H9 (cell line): ENCODE data around the gene VSTM4. TPM values are rescaled to one million over a fixed set of nuclear protein-coding genes. Genes with fewer than 3 reads are reported as not detected.

Experiments
- DNase-seq: peaks from one replicate; pipeline ENCODE4 v3.0.0-alpha.2; 2017
- H2AFZ ChIP-seq: one replicate; pipeline ENCODE4 v1.6.1; 2013; ENCODE audit warnings: mild to moderate bottlenecking, low read length, control low read depth, moderate library complexity
- H2AK5ac ChIP-seq: 2 replicates; pipeline ENCODE4 v1.6.1; 2013; ENCODE audit warnings: low read length, control low read depth, mixed read lengths; ENCODE audit not compliant: insufficient read length
- H2BK120ac ChIP-seq: one replicate; pipeline ENCODE4 v1.6.1; 2013; ENCODE audit warnings: low read depth, mild to moderate bottlenecking, low read length, control low read depth, inconsistent platforms; ENCODE audit not compliant: poor library complexity, severe bottlenecking
- H2BK12ac ChIP-seq: 2 replicates; pipeline ENCODE4 v1.6.1; 2013; ENCODE audit warnings: low read length, control low read depth, mixed read lengths, low read depth; ENCODE audit not compliant: insufficient read length
- H2BK15ac ChIP-seq: 2 replicates; pipeline ENCODE4 v1.6.1; 2013; ENCODE audit warnings: low read depth, low read length, control low read depth
- H2BK20ac ChIP-seq: one replicate; pipeline ENCODE4 v1.6.1; 2013; ENCODE audit warnings: low read depth, mild to moderate bottlenecking, low read length, control low read depth, inconsistent platforms; ENCODE audit not compliant: poor library complexity, severe bottlenecking
- H2BK5ac ChIP-seq: 2 replicates; pipeline ENCODE4 v1.6.1; 2013; ENCODE audit warnings: low read length, control low read depth, mixed read lengths; ENCODE audit not compliant: insufficient read length
- H3K14ac ChIP-seq: 2 replicates; pipeline ENCODE4 v1.6.1; 2013; ENCODE audit warnings: low read length, control low read depth; ENCODE audit not compliant: insufficient read depth
- H3K18ac ChIP-seq: 2 replicates; pipeline ENCODE4 v1.6.1; 2013; ENCODE audit warnings: low read depth, mild to moderate bottlenecking, mixed read lengths, low read length, control low read depth; ENCODE audit not compliant: insufficient read length
- H3K23ac ChIP-seq: 2 replicates; pipeline ENCODE4 v1.6.1; 2013; ENCODE audit warnings: low read length, control low read depth, mixed read lengths, low read depth; ENCODE audit not compliant: insufficient read length
- H3K23me2 ChIP-seq: 2 replicates; pipeline ENCODE4 v1.6.1; 2013; ENCODE audit warnings: low read depth, mild to moderate bottlenecking, mixed read lengths, low read length, control low read depth; ENCODE audit not compliant: insufficient read length, poor library complexity, severe bottlenecking
- H3K27ac ChIP-seq: 2 replicates; pipeline ENCODE4 v1.5.1; 2013; ENCODE audit warnings: low read length, control low read depth, mixed read lengths, low read depth; ENCODE audit not compliant: insufficient read length
- H3K27me3 ChIP-seq: 2 replicates; pipeline ENCODE4 v1.6.1; 2013; ENCODE audit warnings: low read length, control low read depth, inconsistent platforms; ENCODE audit not compliant: insufficient read depth
- H3K4ac ChIP-seq: 2 replicates; pipeline ENCODE4 v1.6.1; 2013; ENCODE audit warnings: low read depth, mild to moderate bottlenecking, control low read depth, inconsistent platforms, low read length, moderate library complexity
- H3K4me1 ChIP-seq: 2 replicates; pipeline ENCODE4 v1.6.1; 2013; ENCODE audit warnings: low read length, control low read depth, inconsistent platforms; ENCODE audit not compliant: insufficient read depth
- H3K4me2 ChIP-seq: 2 replicates; pipeline ENCODE4 v1.6.1; 2013; ENCODE audit warnings: low read length, control low read depth, mixed read lengths; ENCODE audit not compliant: insufficient read length, insufficient read depth
- H3K56ac ChIP-seq: 2 replicates; pipeline ENCODE4 v1.6.1; 2013; ENCODE audit warnings: low read depth, mild to moderate bottlenecking, mixed read lengths, low read length, control low read depth; ENCODE audit not compliant: insufficient read length
- H3K79me1 ChIP-seq: 2 replicates; pipeline ENCODE4 v1.6.1; 2013; ENCODE audit warnings: low read depth, mild to moderate bottlenecking, moderate library complexity, low read length, control low read depth, inconsistent platforms; ENCODE audit not compliant: insufficient read depth, poor library complexity, severe bottlenecking
- H3K79me2 ChIP-seq: 2 replicates; pipeline ENCODE4 v1.6.1; 2013; ENCODE audit warnings: low read length, control low read depth, inconsistent platforms; ENCODE audit not compliant: insufficient read depth
- H3K9ac ChIP-seq: 2 replicates; pipeline ENCODE4 v1.6.1; 2013; ENCODE audit warnings: low read length, control low read depth, mixed read lengths; ENCODE audit not compliant: insufficient read length; ENCODE audit errors: extremely low read depth
- H3K9me3 ChIP-seq: one replicate; pipeline ENCODE4 v1.6.1; 2013; ENCODE audit warnings: low read depth, low read length, inconsistent platforms; ENCODE audit not compliant: control insufficient read depth
- H3T11ph ChIP-seq: one replicate; pipeline ENCODE4 v1.6.1; 2013; ENCODE audit warnings: mild to moderate bottlenecking, low read length, control low read depth, inconsistent platforms
- H4K20me1 ChIP-seq: one replicate; pipeline ENCODE4 v1.6.1; 2013; ENCODE audit not compliant: control insufficient read depth, insufficient read length, insufficient read depth
- H4K5ac ChIP-seq: 2 replicates; pipeline ENCODE4 v1.6.1; 2013; ENCODE audit warnings: low read depth, mild to moderate bottlenecking, mixed read lengths, low read length, control low read depth; ENCODE audit not compliant: insufficient read length
- H4K8ac ChIP-seq: replicated peaks from 2 replicates; pipeline ENCODE4 v1.6.1; 2013; ENCODE audit warnings: low read length, control low read depth, mixed read lengths, low read depth; ENCODE audit not compliant: insufficient read length
- H4K91ac ChIP-seq: 2 replicates; pipeline ENCODE4 v1.6.1; 2013; ENCODE audit warnings: low read depth, mild to moderate bottlenecking, moderate library complexity, mixed read lengths, low read length, control low read depth; ENCODE audit not compliant: insufficient read length
- H3K27ac Mint-ChIP-seq, 3 experiments: 2 replicates in 2 of 3; 3 replicates in 1 of 3; pipeline ENCODE4 v1.8.0; 2020 to 2021; ENCODE audit warnings: mixed read lengths in 3 of 3, mild to moderate bottlenecking in 1 of 3, moderate library complexity in 1 of 3
- H3K27me3 Mint-ChIP-seq: 2 replicates; pipeline ENCODE4 v1.8.0; 2021; ENCODE audit warnings: low read depth, mild to moderate bottlenecking, moderate library complexity, mixed read lengths
- H3K36me3 Mint-ChIP-seq, 3 experiments: 2 replicates in 2 of 3; 3 replicates in 1 of 3; pipeline ENCODE4 v1.8.0; 2020 to 2021; ENCODE audit warnings: low read depth in 3 of 3, mixed read lengths in 3 of 3; ENCODE audit not compliant: insufficient read depth in 1 of 3
- H3K4me1 Mint-ChIP-seq, 2 experiments: 2 replicates each; pipeline ENCODE4 v1.8.0; 2020; ENCODE audit warnings: mixed read lengths in 2 of 2
- H3K4me3 Mint-ChIP-seq, 2 experiments: 2 replicates in 1 of 2; 3 replicates in 1 of 2; pipeline ENCODE4 v1.8.0; 2020 to 2021; ENCODE audit warnings: mild to moderate bottlenecking in 2 of 2, mixed read lengths in 2 of 2, moderate library complexity in 1 of 2
- H3K9me3 Mint-ChIP-seq, 2 experiments: 2 replicates in 1 of 2; 3 replicates in 1 of 2; pipeline ENCODE4 v1.8.0; 2020; ENCODE audit warnings: mild to moderate bottlenecking in 2 of 2, mixed read lengths in 2 of 2, moderate library complexity in 1 of 2
- WGBS: extraction: QIAGEN DNeasy Blood & Tissue Kit; methylation state at CpG from one replicate; pipeline ENCODE4 v1.1.7; 2013; ENCODE audit warnings: missing lambda C conversion rate, low lambda C conversion rate, mixed read lengths; ENCODE audit not compliant: insufficient read length; ENCODE audit errors: extremely low coverage; 5-methylcytosine and 5-hydroxymethylcytosine counted together
- total RNA-seq: library from RNA; stranded (reverse); gene quantifications from 2 replicates; pipeline ENCODE4 v1.2.1, GENCODE V29; 2021
- TF ChIP-seq, protein P1 (sequence below): fragments of 200-600 bp; sonication (generic); conservative IDR thresholded peaks from 3 replicates; pipeline ENCODE4 v1.8.0; 2021; ENCODE audit warnings: antibody characterized with exemption, mild to moderate bottlenecking

Gene VSTM4
- total RNA-seq, 1 experiment from 2014 or later: 0.44 TPM

DNA sequence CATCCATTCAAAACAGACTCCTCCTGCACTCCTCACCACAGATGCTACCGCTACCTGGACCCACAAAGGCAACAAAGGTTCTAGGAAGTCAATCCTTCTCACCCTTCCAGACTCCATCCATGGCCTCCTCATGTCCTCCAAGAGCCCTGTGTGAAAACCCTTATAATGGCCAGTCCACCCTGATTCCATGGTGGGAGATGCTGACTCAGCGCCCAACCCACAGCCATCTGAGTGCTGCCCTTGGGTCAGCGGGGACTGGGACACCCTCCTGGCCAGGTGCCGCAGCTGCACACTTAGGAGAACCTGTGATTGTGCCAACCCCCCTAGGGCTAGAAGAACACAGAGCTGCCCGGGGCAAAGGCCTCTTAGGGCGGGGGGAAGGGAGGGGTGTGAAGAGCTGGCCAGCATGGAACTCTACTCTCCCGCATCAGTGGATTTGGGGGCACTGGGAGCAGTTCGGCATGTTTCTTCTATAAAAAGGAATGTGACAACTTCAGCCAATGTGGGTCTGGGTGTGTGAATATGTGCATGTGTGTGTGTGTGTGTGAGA, 47.5 kb upstream of the VSTM4 start:
- Mint-ChIP-seq H3K27me3 (peaks cover 7% of the 10 kb centered on the region; the same call in 1 of the 2 replicates), H3K27ac (no peak overlapping the region; a peak in 1 of 7 replicates), H3K36me3 (peaks cover 0 to 5% (median 1%) of the 10 kb centered on the region in 3 experiments; a peak in 3 of 7 replicates), H3K4me3 (no peak overlapping the region), H3K4me1 (peaks cover 27 to 37% of the 10 kb centered on the region in 2 experiments), H3K9me3 (peaks cover 0 to 6% of the 10 kb centered on the region in 2 experiments; a peak in 1 of 5 replicates)
- Histone ChIP-seq H3K9me3 (no peaks in the 10 kb centered on the region), H3K18ac (no peak overlapping the region), H2BK5ac (no peak overlapping the region), H2AK5ac (no peak overlapping the region), H3K4me2 (no peak overlapping the region), H3K23me2 (no peaks in the 10 kb centered on the region), H4K8ac (no peak overlapping the region), H4K20me1 (no peaks in the 10 kb centered on the region), H2AFZ (no peak overlapping the region), H4K91ac (no peak overlapping the region), H3K56ac (no peak overlapping the region), H3K27ac (no peak overlapping the region), H3K79me2 (no peaks in the 10 kb centered on the region), H3K14ac (no peak overlapping the region), H2BK20ac (no peak overlapping the region), H3K4ac (no peak overlapping the region), H3T11ph (no peak overlapping the region), H3K4me1 (no peaks in the 10 kb centered on the region), H3K79me1 (no peaks in the 10 kb centered on the region), H3K9ac (no peak overlapping the region), H4K5ac (no peak overlapping the region), H2BK12ac (no peak overlapping the region), H2BK15ac (no peak overlapping the region), H3K27me3 (no peaks in the 10 kb centered on the region), H3K23ac (no peak overlapping the region), H2BK120ac (no peak overlapping the region)
- no CpG with 5 or more reads among the region's 8 CpGs for WGBS
- TF ChIP-seq, protein P1, sequence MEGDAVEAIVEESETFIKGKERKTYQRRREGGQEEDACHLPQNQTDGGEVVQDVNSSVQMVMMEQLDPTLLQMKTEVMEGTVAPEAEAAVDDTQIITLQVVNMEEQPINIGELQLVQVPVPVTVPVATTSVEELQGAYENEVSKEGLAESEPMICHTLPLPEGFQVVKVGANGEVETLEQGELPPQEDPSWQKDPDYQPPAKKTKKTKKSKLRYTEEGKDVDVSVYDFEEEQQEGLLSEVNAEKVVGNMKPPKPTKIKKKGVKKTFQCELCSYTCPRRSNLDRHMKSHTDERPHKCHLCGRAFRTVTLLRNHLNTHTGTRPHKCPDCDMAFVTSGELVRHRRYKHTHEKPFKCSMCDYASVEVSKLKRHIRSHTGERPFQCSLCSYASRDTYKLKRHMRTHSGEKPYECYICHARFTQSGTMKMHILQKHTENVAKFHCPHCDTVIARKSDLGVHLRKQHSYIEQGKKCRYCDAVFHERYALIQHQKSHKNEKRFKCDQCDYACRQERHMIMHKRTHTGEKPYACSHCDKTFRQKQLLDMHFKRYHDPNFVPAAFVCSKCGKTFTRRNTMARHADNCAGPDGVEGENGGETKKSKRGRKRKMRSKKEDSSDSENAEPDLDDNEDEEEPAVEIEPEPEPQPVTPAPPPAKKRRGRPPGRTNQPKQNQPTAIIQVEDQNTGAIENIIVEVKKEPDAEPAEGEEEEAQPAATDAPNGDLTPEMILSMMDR: no peak
- no peak for DNase-seq
